Activated B cell treated with CpG ODN at 0.5 μM for 24 hours (primary cell): Measurements from ENCODE around the gene DHRS7C. TPM values are rescaled to one million over a fixed set of nuclear protein-coding genes. Genes with fewer than 3 reads are reported as not detected.

Experiments
- ATAC-seq: fragments of 200-7000 bp; cut with Tn5 transposase; one replicate; pipeline ENCODE4 v1.10.0; 2021; ENCODE audit warnings: low read depth, mild to moderate bottlenecking, moderate library complexity
- CTCF ChIA-PET: fragments of 350-600 bp; sonication (Branson Sonifier 250); formaldehyde crosslinking; loops from one replicate; lab custom pipeline; 2021; ENCODE audit warnings: antibody characterized with exemption; lab: Charles Lee
- POLR2A ChIA-PET: fragments of 350-600 bp; sonication (Branson Sonifier 250); formaldehyde crosslinking; loops from one replicate; lab custom pipeline; 2021; ENCODE audit warnings: antibody characterized with exemption; lab: Charles Lee
- DNase-seq: peaks from one replicate; pipeline ENCODE4 v3.0.0; 2022
- H3K27ac Mint-ChIP-seq: one replicate; pipeline ENCODE4 v1.8.0; 2020; ENCODE audit warnings: mixed read lengths
- H3K27me3 Mint-ChIP-seq: one replicate; pipeline ENCODE4 v1.8.0; 2021; ENCODE audit warnings: mixed read lengths
- H3K36me3 Mint-ChIP-seq: one replicate; pipeline ENCODE4 v1.8.0; 2021; ENCODE audit warnings: low read depth, mixed read lengths
- H3K4me1 Mint-ChIP-seq: one replicate; pipeline ENCODE4 v1.8.0; 2021; ENCODE audit warnings: mixed read lengths
- H3K4me3 Mint-ChIP-seq: one replicate; pipeline ENCODE4 v1.8.0; 2020; ENCODE audit warnings: mild to moderate bottlenecking, mixed read lengths
- H3K9me3 Mint-ChIP-seq: one replicate; pipeline ENCODE4 v1.8.0; 2020; ENCODE audit warnings: mixed read lengths
- CTCF ChIP-seq: fragments of 200-600 bp; IDR thresholded peaks from one replicate; pipeline ENCODE4 v1.8.0; 2022; ENCODE audit warnings: antibody characterized with exemption, mild to moderate bottlenecking
- intact Hi-C: fragments of 100-400 bp; cut with micrococcal nuclease; formaldehyde crosslinking; loops from one replicate; pipeline ENCODE4 v1.15.1; 2024
- total RNA-seq: library from RNA; stranded (reverse); gene quantifications from 2 replicates; pipeline ENCODE4 v1.2.3, GENCODE V29; 2022

The DHRS7C gene
- total RNA-seq, 1 donor from 2014 or later: not detected

- DNase-seq (no peak), ATAC-seq (no peak)
- POLR2A ChIA-PET: no interaction called here
- no peak for TF ChIP-seq CTCF
- H3K27me3 Mint-ChIP-seq: peaks cover 12% of the 10 kb centered on the region
- intact Hi-C loops: no loop called here
- H3K36me3 Mint-ChIP-seq: no peaks in the 10 kb centered on the region
- CTCF ChIA-PET: no interaction called here
- H3K4me1 Mint-ChIP-seq: no peaks in the 10 kb centered on the region
- no peak overlapping the region for H3K27ac Mint-ChIP-seq
- H3K9me3 Mint-ChIP-seq: peaks cover 2% of the 10 kb centered on the region
- H3K4me3 Mint-ChIP-seq: no peak overlapping the region
These were observed 10.9 kb upstream of the DHRS7C start for GRCh38 chr17:9802294-9802693.

- no peaks in the 10 kb centered on the region for H3K36me3 Mint-ChIP-seq
- no peak for TF ChIP-seq CTCF
- peaks cover 12% of the 10 kb centered on the region for H3K27me3 Mint-ChIP-seq
- intact Hi-C loops: no loop called here
- no peaks in the 10 kb centered on the region for H3K4me1 Mint-ChIP-seq
- H3K4me3 Mint-ChIP-seq: no peak overlapping the region
- ATAC-seq (no peak), DNase-seq (no peak)
- H3K27ac Mint-ChIP-seq: no peak overlapping the region
- ChIA-PET CTCF (no interaction called here), POLR2A (no interaction called here)
- peaks cover 2% of the 10 kb centered on the region for H3K9me3 Mint-ChIP-seq
These were observed 10.1 kb upstream of the DHRS7C start for GRCh38 chr17:9801505-9801904.

DNA sequence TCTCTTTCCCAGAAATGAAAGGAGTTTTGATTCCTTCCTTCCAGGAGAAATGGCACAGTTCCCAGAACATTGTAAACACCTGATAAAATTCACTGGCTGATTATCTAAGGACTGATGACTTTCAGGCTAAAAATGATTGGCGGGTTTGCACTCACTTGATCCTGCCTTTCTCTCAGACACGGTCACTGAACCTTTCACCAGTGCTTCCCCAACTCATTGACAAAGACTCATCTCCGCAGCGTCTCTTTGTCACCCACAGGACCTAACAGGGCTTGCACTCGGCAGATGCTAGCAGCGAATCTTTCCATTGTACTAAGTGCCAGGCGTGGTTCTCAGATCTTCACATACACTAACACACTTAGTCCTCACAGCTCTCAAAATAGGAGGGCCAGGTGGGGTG lies 7.3 kb upstream of the DHRS7C start:
- H3K27ac Mint-ChIP-seq: no peak overlapping the region
- no peak for ATAC-seq
- peaks cover 9% of the 10 kb centered on the region for H3K27me3 Mint-ChIP-seq
- no peaks in the 10 kb centered on the region for H3K4me1 Mint-ChIP-seq
- intact Hi-C loops: no loop called here
- ChIA-PET POLR2A (no interaction called here), CTCF (no interaction called here)
- H3K4me3 Mint-ChIP-seq: no peak overlapping the region
- no peaks in the 10 kb centered on the region for H3K9me3 Mint-ChIP-seq
- no peak for TF ChIP-seq CTCF
- DNase-seq: no peak
- H3K36me3 Mint-ChIP-seq: no peaks in the 10 kb centered on the region

DNA sequence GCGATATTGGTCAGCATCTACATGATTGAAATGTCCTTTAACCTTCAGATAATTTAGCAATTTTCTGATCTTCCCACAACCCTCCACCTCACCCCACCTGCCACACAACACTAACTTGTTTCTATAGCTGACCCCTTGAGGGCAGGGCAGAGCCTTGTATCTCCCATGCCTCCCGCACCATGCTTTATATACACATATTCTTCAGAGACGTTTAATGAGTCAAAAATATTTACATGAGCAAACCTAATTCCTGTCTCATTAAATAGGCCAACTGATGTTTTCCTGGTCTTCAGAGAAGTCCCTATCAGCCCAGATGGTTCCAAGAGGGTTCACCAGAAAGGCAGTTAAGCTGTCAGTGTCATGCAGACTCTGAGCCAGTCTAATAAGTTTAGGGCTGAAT lies 6.6 kb upstream of the DHRS7C start:
- Mint-ChIP-seq H3K36me3 (no peaks in the 10 kb centered on the region), H3K27me3 (peaks cover 9% of the 10 kb centered on the region), H3K4me3 (no peak overlapping the region), H3K9me3 (no peaks in the 10 kb centered on the region), H3K27ac (no peak overlapping the region), H3K4me1 (no peaks in the 10 kb centered on the region)
- DNase-seq (no peak), ATAC-seq (no peak)
- CTCF ChIA-PET: no interaction called here
- POLR2A ChIA-PET: no interaction called here
- no peak for TF ChIP-seq CTCF
- intact Hi-C loops: no loop called here

DNA sequence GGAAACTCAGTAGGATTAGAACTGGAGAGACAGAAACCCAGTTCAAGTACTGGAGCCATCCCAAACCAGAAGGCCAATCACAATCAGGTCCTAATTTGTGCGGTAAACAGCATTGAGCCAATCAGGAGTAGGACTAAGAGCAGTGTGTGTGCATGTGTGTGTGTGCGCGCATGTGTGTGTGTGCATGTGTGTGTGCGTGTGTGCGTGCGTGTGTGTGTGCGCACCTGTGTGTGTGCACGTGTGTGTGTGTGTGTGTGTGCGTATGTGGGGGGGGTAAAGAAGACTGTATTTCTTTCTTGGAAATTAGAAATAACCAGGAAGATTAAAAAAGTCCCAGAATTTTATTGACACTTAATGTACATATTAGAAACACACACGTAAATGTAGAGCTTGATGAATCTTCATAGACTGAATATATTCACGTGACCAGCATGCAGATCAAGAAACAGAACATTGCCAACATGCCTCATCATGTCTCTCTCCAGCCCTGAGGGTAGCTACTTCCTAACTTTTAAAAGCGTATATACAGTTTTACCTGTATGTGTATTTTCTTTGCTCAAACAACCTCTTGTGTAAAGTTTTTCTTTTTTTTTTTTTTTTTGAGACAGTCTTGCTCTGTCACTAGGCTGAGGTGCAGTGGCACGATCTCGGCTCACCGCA lies 919 bp upstream of the DHRS7C start:
- intact Hi-C loops: no loop called here
- no peaks in the 10 kb centered on the region for H3K27me3 Mint-ChIP-seq
- H3K36me3 Mint-ChIP-seq: no peaks in the 10 kb centered on the region
- POLR2A ChIA-PET: no interaction called here
- DNase-seq (no peak), ATAC-seq (no peak)
- H3K27ac Mint-ChIP-seq: no peak overlapping the region
- TF ChIP-seq CTCF: no peak
- no peaks in the 10 kb centered on the region for H3K4me1 Mint-ChIP-seq
- H3K4me3 Mint-ChIP-seq: no peak overlapping the region
- no peaks in the 10 kb centered on the region for H3K9me3 Mint-ChIP-seq
- CTCF ChIA-PET: no interaction called here
